Cardiac ventricle fibroblast (primary cell): ENCODE results near the gene MAN2C1. TPM values are rescaled to one million over a fixed set of nuclear protein-coding genes. Genes with fewer than 3 reads are reported as not detected.

ENCODE experiments used
- total RNA-seq: library from RNA; depleted of rRNA; stranded (reverse); fragments of >200 nt; gene quantifications from 2 replicates; pipeline ENCODE4 v1.2.3, GENCODE V29; 2015

The MAN2C1 gene
- 59.9 and 70.4 TPM in 2 replicates for total RNA-seq

DNA sequence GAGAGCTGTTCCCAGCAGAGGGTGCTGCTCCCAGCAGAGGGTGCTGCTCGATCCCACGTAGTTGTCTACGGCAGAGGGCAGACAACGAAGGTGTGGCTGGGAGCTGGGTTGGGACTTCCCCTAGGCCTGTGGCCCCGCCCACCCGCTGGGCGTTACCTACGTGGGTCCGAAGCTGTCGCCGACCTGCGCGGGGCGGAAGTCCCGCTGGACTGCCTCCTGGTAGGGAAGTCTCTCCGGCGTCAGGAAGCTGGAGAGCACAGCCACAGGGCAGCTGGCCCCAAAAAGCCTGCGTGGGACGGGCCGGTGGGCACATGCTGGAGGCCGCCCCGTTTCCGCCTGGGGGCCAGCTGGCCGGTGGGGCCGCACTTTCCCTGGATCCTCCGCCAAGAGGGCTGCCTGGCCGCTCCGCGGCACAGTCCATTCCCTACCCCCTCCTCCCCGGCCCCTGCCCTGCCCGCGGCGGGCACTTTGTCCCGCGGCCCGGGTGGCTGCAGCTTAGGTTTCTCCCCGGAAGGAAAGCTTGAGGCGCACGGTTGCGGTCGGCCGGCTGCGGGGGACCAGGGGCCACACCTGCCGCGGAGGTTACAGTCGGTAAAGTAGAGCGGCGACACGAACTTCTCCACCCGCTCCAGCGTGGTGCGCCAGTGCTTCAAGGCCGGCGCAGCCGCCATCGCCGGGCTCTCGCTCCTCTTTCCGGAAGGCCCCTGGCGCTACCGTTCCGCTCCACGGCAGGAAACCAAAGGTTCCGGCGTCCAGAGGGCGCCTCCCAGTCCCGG lies at the start of gene MAN2C1:
MAN2C1 (minus strand) TSS at position 695 of the 776 bp plus-strand sequence; CDS start at position 671, 24 bp downstream.

DNA sequence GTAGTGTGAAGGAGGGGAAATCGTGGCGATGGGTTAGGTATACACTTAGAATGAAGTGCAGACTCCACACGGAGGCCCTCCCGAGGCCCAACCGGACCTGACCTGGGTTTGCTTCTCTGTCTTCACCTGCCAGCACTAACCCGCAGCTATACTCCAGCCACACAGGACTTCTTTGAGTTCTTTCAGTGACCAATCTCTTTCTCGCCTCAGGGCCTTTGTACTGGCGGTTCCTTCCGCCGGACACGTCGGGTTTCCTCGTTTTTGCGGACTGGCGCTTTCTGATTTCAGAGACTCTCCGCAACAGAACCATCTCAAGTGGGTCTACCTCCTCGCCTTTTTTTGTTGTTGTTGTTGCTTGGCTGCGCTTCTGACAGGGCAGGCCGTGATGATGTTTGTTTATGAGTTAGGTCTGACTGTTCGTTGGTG lies 21.6 kb downstream of the MAN2C1 start, which contains the start of gene NEIL1:
NEIL1 (plus strand) TSS at position 244 of the 426 bp plus-strand sequence. CDS start 1,867 bp downstream, outside the sequence.

DNA sequence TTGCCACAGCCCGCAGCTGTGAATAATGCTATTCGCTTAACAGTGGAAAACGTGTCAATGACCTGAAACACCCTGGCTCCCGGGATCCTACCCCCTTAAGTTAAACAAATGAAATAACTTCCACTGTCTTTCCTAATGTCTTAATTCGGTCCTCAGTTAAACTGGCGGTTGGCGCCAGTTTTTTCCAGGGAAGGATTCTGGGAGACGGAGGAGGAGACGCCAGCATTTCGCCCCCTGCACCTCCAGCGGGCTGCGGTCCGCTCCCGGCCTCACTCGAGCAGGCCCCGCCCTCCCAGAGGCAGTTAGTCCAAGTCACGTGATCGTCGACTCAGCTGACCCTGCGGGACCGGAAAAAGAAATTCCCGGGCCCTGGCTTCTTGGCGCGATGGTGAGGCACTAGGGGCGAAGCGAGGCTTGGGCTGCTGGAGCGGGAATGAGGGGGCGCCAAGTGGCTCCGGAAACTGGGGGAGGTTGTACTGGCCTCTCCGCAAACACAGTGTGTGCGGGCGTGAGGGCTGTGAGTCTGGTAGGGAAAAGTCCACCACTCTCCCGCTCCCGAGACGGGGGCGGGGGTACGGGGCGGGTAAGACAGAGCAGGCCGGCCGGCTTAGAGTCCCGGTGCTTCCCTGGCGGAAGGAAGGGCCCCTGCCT lies 32.6 kb downstream of the MAN2C1 start, which contains the start of gene COMMD4:
COMMD4 (plus strand) TSS at position 359 of the 651 bp plus-strand sequence; CDS start at position 386, 27 bp downstream.

Other genes starting within 250 kb of the MAN2C1 start
- gene C15orf39, start 166.7 kb downstream of the MAN2C1 start, total RNA-seq, result 10.7 and 11.5 TPM in 2 replicates
- gene GOLGA6C, start 110.3 kb downstream of the MAN2C1 start, total RNA-seq, result not detected in 2 replicates
- not detected in 2 replicates for gene GOLGA6D, start 85.8 kb downstream of the MAN2C1 start, total RNA-seq
- gene COMMD4, start 32.5 kb downstream of the MAN2C1 start, total RNA-seq, result 43.5 and 57.4 TPM in 2 replicates
- 3.5 and 7.2 TPM in 2 replicates for gene NEIL1, start 21.6 kb downstream of the MAN2C1 start, total RNA-seq
- gene SIN3A, start 83.1 kb upstream of the MAN2C1 start, total RNA-seq, result 26.2 and 29.8 TPM in 2 replicates
- gene PTPN9, start 210.7 kb upstream of the MAN2C1 start, total RNA-seq, result 14.5 and 18.1 TPM in 2 replicates